GM12878 (cell line): Measurements from ENCODE around the gene ACTG1. TPM values are rescaled to one million over a fixed set of nuclear protein-coding genes. Genes with fewer than 3 reads are reported as not detected.

ENCODE experiments used
- ATAC-seq: fragments of 200-7000 bp; cut with Tn5 transposase; 3 replicates; pipeline ENCODE4 v1.9.1; 2020; ENCODE audit warnings: mild to moderate bottlenecking, moderate library complexity
- BruUV-seq: library from RNA; stranded (reverse); fragments of 400-500 nt; replicated peaks from 2 replicates; lab custom pipeline; 2021; lab: Mats Ljungman, UMichigan
- CTCF ChIA-PET: fragments of 300-600 bp; sonication (Branson Sonifier 250); formaldehyde crosslinking; extraction: SDS; loops from one replicate; lab custom pipeline; 2021; ENCODE audit warnings: inconsistent platforms; lab: Yijun Ruan, JAX
- POLR2A ChIA-PET: fragments of 350-600 bp; formaldehyde crosslinking; extraction: SDS; loops from one replicate; lab custom pipeline; 2021; ENCODE audit warnings: inconsistent platforms; lab: Charles Lee
- RAD21 ChIA-PET: fragments of 300-600 bp; sonication (Branson Sonifier 250); formaldehyde crosslinking; loops from one replicate; lab custom pipeline; 2023; ENCODE audit warnings: antibody characterized with exemption; ENCODE audit not compliant: unreplicated experiment; lab: Charles Lee
- SMC1A ChIA-PET: fragments of 300-600 bp; sonication (Branson Sonifier 250); formaldehyde crosslinking; loops from one replicate; lab custom pipeline; 2023; ENCODE audit not compliant: unreplicated experiment, uncharacterized antibody; lab: Charles Lee
- DNase-seq: peaks from one replicate; pipeline ENCODE4 v3.0.0-alpha.2; 2011; ENCODE audit warnings: low read depth, low spot score
- FAIRE-seq: peaks from 3 replicates; lab custom pipeline; 2011; peaks lifted over from hg19 to GRCh38; lab: Jason Lieb, UNC
- H2AFZ ChIP-seq: 2 replicates; pipeline ENCODE4 v1.6.0; 2011; ENCODE audit warnings: low read depth, low read length, control low read depth; ENCODE audit not compliant: control insufficient read depth
- H3K27ac ChIP-seq: 2 replicates; pipeline ENCODE4 v1.5.1; 2011; ENCODE audit warnings: control low read depth; ENCODE audit not compliant: control insufficient read depth, insufficient read depth
- H3K27me3 ChIP-seq, 2 experiments: replicated peaks in 1 of 2; 2 replicates each; pipeline versions ENCODE4 v1.6.0 to v1.6.1; 2011; ENCODE audit warnings: low read length in 1 of 2; ENCODE audit not compliant: control insufficient read depth in 2 of 2, insufficient read depth in 2 of 2
- H3K36me3 ChIP-seq, 2 experiments: 2 replicates each; pipeline ENCODE4 v1.5.1; 2011; ENCODE audit warnings: low read length in 1 of 2; ENCODE audit not compliant: control insufficient read depth in 2 of 2, insufficient read depth in 2 of 2
- H3K4me1 ChIP-seq: 2 replicates; pipeline ENCODE4 v1.6.1; 2011; ENCODE audit warnings: mild to moderate bottlenecking, low read length, moderate library complexity, mixed read lengths; ENCODE audit not compliant: control insufficient read depth, insufficient read depth
- H3K4me2 ChIP-seq: 2 replicates; pipeline ENCODE4 v1.6.0; 2011; ENCODE audit warnings: control low read depth; ENCODE audit not compliant: control insufficient read depth, insufficient read depth
- H3K4me3 ChIP-seq: fragments of 200-600 bp; sonication (generic); 2 replicates; pipeline ENCODE4 v1.5.1; 2016
- H3K79me2 ChIP-seq: 2 replicates; pipeline ENCODE4 v1.6.0; 2011; ENCODE audit warnings: low read length; ENCODE audit not compliant: control insufficient read depth, insufficient read depth
- H3K9ac ChIP-seq: 2 replicates; pipeline ENCODE4 v1.8.0; 2011; ENCODE audit warnings: low read length, control low read depth, mixed read lengths; ENCODE audit not compliant: control insufficient read depth, insufficient read depth
- H3K9me3 ChIP-seq: replicated peaks from 3 replicates; pipeline ENCODE4 v1.5.1; 2011; ENCODE audit warnings: mild to moderate bottlenecking, low read length; ENCODE audit not compliant: control insufficient read depth, insufficient read depth
- H4K20me1 ChIP-seq: 2 replicates; pipeline ENCODE4 v1.6.0; 2011; ENCODE audit not compliant: control insufficient read depth, insufficient read depth
- CHD4 ChIP-seq: fragments of 200-600 bp; sonication (generic); IDR thresholded peaks from 2 replicates; pipeline ENCODE4 v1.6.1; 2016; ENCODE audit warnings: mild to moderate bottlenecking
- CREB1 ChIP-seq: IDR thresholded peaks from 2 replicates; pipeline ENCODE4 v1.6.1; 2012; ENCODE audit warnings: low read depth, mild to moderate bottlenecking, inconsistent platforms
- EGR1 ChIP-seq, 2 experiments: IDR thresholded peaks; 1 replicate in 1 of 2; 2 replicates in 1 of 2; pipeline ENCODE4 v1.6.1; 2011 to 2012; ENCODE audit warnings: low read depth in 2 of 2, low read length in 2 of 2, borderline replicate concordance in 1 of 2, mild to moderate bottlenecking in 1 of 2, moderate library complexity in 1 of 2
- FOXK2 ChIP-seq: fragments of 450-650 bp; IDR thresholded peaks from 2 replicates; pipeline ENCODE4 v1.6.1; 2017; ENCODE audit warnings: mild to moderate bottlenecking, moderate library complexity
- HDAC2 ChIP-seq: fragments of 200-600 bp; sonication (generic); IDR thresholded peaks from 2 replicates; pipeline ENCODE4 v1.6.1; 2017
- HDAC6 ChIP-seq: fragments of 200-600 bp; sonication (generic); IDR thresholded peaks from one replicate; pipeline ENCODE4 v1.8.0; 2017; ENCODE audit warnings: antibody characterized with exemption; ENCODE audit not compliant: unreplicated experiment
- HDGF ChIP-seq: fragments of 450-650 bp; IDR thresholded peaks from 2 replicates; pipeline ENCODE4 v1.6.1; 2016; ENCODE audit warnings: antibody characterized with exemption
- KLF5 ChIP-seq: fragments of 450-650 bp; IDR thresholded peaks from 2 replicates; pipeline ENCODE4 v1.6.1; 2014; ENCODE audit warnings: mild to moderate bottlenecking; ENCODE audit not compliant: partially characterized antibody
- MEF2B ChIP-seq: fragments of 450-650 bp; IDR thresholded peaks from 2 replicates; pipeline ENCODE4 v1.6.1; 2018; ENCODE audit warnings: mild to moderate bottlenecking, moderate library complexity; ENCODE audit not compliant: partially characterized antibody, poor library complexity, severe bottlenecking
- NFIC ChIP-seq: IDR thresholded peaks from 2 replicates; pipeline ENCODE4 v1.6.1; 2012; ENCODE audit warnings: low read depth, mild to moderate bottlenecking, inconsistent platforms, low read length, moderate library complexity
- PAX8 ChIP-seq: fragments of 450-650 bp; IDR thresholded peaks from 2 replicates; pipeline ENCODE4 v1.6.1; 2017; ENCODE audit warnings: mild to moderate bottlenecking, moderate library complexity
- RAD51 ChIP-seq: fragments of 450-650 bp; IDR thresholded peaks from 2 replicates; pipeline ENCODE4 v1.6.1; 2016; ENCODE audit warnings: moderate library complexity, mild to moderate bottlenecking, inconsistent platforms
- SREBF2 ChIP-seq: IDR thresholded peaks from 2 replicates; pipeline ENCODE4 v1.6.1; 2012; ENCODE audit warnings: mild to moderate bottlenecking, low read length
- SRF ChIP-seq, 2 experiments: IDR thresholded peaks; 2 replicates each; pipeline ENCODE4 v1.6.1; 2011; ENCODE audit warnings: low read depth in 2 of 2, low read length in 2 of 2, mild to moderate bottlenecking in 1 of 2, moderate library complexity in 1 of 2
- STAT3 ChIP-seq: IDR thresholded peaks from 2 replicates; pipeline ENCODE4 v1.6.1; 2011; ENCODE audit warnings: low read depth, low read length, improper control_type of control experiment
- WGBS: methylation state at CpG from one replicate; pipeline ENCODE4 v1.1.6; 2016; ENCODE audit warnings: low lambda C conversion rate; ENCODE audit not compliant: insufficient replicate concordance, insufficient coverage; ENCODE audit errors: missing lambda C conversion rate; 5-methylcytosine and 5-hydroxymethylcytosine counted together
- in situ Hi-C: fragments of 300-500 bp; cut with MboI; formaldehyde crosslinking; loops from 9 replicates; pipeline ENCODE4 v1.14.3; 2018; ENCODE audit warnings: mixed read lengths
- intact Hi-C: fragments of 100-400 bp; cut with micrococcal nuclease; formaldehyde crosslinking; loops from one replicate; pipeline ENCODE4 v1.14.2; 2022; ENCODE audit not compliant: unreplicated experiment
- polyA plus RNA-seq, 11 experiments: library from polyadenylated mRNA; depleted of rRNA in 4 of 11; unstranded in 6 of 11; stranded (reverse) in 5 of 11; fragments of >200 nt; fragmentation: Nextera tagmentation in 4 of 11; fragmentation: Illumina TruSeq in 1 of 11; extraction: Ambion mirVana in 4 of 11; extraction: Trizol in 1 of 11; gene quantifications; 1 replicate in 1 of 11; 2 replicates in 10 of 11; pipeline versions ENCODE4 v1.2.1 to v1.2.3, GENCODE V29; 2011 to 2016; ENCODE audit warnings: inconsistent platforms in 2 of 11, missing spikeins in 2 of 11, low read depth in 1 of 11
- total RNA-seq, 4 experiments: library from RNA; depleted of rRNA in 3 of 4; stranded (reverse); fragments of >200 nt in 3 of 4; fragmentation: Illumina TruSeq in 1 of 4; extraction: Trizol in 1 of 4; gene quantifications; 2 replicates each; pipeline versions ENCODE4 v1.2.1 to v1.2.3, GENCODE V29; 2013 to 2021
- TF ChIP-seq, protein P1 (sequence below): fragments of 450-650 bp; IDR thresholded peaks from 2 replicates; pipeline ENCODE4 v1.6.1; 2016; ENCODE audit warnings: mild to moderate bottlenecking
- TF ChIP-seq, protein P2 (sequence below): fragments of 450-650 bp; formaldehyde crosslinking; IDR thresholded peaks from 2 replicates; pipeline ENCODE4 v1.5.0; 2022; ENCODE audit warnings: mild to moderate bottlenecking, missing genetic modification characterization
- TF ChIP-seq, protein P3 (sequence below): fragments of 450-650 bp; IDR thresholded peaks from 2 replicates; pipeline ENCODE4 v1.6.1; 2017; ENCODE audit warnings: mild to moderate bottlenecking
- TF ChIP-seq, protein P4 (sequence below): fragments of 450-650 bp; IDR thresholded peaks from 2 replicates; pipeline ENCODE4 v1.6.1; 2016; ENCODE audit warnings: mild to moderate bottlenecking

Gene ACTG1
- total and polyA plus RNA-seq, 10 of the 15 experiments (the other 5 are each of a cell fraction or from before 2014, with no cell fraction given) = 810 to 6,105 (median 3,650) TPM

DNA sequence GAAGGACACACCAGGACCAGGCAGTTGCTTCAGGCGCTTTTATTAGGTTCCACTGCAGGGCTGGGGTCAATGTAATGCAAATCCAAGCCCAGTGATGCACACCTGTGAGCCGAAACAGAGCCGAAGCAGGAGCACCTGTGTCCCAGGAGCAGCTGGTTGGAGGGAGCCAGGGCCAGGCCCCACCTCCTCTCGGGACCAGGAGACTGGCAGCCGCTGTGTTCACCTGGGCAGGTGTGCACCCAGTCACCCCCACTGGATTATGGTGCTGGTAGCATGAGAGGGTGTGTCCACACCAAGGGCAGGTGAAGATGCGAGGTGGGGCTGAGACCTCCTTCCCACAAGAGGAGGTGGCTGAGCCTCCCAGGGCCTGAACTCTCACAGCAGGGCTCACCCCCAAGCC lies 44.3 kb upstream of the ACTG1 start:
- ChIA-PET SMC1A (interaction anchor here (0.6 kb wide), 1 partner anchor 580 kb away, joined by 5 read pairs; no protein-coding TSS in a partner anchor), POLR2A (interaction anchor here (1.0 kb wide), 1 partner anchor 41 kb away, joined by 5 read pairs; no protein-coding TSS in a partner anchor), CTCF (no interaction called here), RAD21 (no interaction called here)
- TF ChIP-seq HDGF (no peak), STAT3 (no peak), RAD51 (no peak), KLF5 (no peak), SREBF2 (no peak), PAX8 (no peak), HDAC2 (no peak), HDAC6 (no peak), EGR1 (IDR thresholded peaks at IDR 0.05; ENCODE audit: borderline replicate concordance in 1 of 2, low read depth in 2 of 2, low read length in 2 of 2) (no peak), FOXK2 (no peak), CREB1 (no peak), CHD4 (no peak), MEF2B (no peak), NFIC (no peak), SRF (IDR thresholded peaks at IDR 0.05; ENCODE audit: low read depth in 2 of 2, low read length in 2 of 2) (no peak)
- TF ChIP-seq, protein P1, sequence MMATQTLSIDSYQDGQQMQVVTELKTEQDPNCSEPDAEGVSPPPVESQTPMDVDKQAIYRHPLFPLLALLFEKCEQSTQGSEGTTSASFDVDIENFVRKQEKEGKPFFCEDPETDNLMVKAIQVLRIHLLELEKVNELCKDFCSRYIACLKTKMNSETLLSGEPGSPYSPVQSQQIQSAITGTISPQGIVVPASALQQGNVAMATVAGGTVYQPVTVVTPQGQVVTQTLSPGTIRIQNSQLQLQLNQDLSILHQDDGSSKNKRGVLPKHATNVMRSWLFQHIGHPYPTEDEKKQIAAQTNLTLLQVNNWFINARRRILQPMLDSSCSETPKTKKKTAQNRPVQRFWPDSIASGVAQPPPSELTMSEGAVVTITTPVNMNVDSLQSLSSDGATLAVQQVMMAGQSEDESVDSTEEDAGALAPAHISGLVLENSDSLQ = no peak
- TF ChIP-seq, protein P2, sequence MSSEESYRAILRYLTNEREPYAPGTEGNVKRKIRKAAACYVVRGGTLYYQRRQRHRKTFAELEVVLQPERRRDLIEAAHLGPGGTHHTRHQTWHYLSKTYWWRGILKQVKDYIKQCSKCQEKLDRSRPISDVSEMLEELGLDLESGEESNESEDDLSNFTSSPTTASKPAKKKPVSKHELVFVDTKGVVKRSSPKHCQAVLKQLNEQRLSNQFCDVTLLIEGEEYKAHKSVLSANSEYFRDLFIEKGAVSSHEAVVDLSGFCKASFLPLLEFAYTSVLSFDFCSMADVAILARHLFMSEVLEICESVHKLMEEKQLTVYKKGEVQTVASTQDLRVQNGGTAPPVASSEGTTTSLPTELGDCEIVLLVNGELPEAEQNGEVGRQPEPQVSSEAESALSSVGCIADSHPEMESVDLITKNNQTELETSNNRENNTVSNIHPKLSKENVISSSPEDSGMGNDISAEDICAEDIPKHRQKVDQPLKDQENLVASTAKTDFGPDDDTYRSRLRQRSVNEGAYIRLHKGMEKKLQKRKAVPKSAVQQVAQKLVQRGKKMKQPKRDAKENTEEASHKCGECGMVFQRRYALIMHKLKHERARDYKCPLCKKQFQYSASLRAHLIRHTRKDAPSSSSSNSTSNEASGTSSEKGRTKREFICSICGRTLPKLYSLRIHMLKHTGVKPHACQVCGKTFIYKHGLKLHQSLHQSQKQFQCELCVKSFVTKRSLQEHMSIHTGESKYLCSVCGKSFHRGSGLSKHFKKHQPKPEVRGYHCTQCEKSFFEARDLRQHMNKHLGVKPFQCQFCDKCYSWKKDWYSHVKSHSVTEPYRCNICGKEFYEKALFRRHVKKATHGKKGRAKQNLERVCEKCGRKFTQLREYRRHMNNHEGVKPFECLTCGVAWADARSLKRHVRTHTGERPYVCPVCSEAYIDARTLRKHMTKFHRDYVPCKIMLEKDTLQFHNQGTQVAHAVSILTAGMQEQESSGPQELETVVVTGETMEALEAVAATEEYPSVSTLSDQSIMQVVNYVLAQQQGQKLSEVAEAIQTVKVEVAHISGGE (CRISPR knock-in tag) = no peak
- TF ChIP-seq, protein P3, sequence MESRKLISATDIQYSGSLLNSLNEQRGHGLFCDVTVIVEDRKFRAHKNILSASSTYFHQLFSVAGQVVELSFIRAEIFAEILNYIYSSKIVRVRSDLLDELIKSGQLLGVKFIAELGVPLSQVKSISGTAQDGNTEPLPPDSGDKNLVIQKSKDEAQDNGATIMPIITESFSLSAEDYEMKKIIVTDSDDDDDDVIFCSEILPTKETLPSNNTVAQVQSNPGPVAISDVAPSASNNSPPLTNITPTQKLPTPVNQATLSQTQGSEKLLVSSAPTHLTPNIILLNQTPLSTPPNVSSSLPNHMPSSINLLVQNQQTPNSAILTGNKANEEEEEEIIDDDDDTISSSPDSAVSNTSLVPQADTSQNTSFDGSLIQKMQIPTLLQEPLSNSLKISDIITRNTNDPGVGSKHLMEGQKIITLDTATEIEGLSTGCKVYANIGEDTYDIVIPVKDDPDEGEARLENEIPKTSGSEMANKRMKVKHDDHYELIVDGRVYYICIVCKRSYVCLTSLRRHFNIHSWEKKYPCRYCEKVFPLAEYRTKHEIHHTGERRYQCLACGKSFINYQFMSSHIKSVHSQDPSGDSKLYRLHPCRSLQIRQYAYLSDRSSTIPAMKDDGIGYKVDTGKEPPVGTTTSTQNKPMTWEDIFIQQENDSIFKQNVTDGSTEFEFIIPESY = no peak
- TF ChIP-seq, protein P4, sequence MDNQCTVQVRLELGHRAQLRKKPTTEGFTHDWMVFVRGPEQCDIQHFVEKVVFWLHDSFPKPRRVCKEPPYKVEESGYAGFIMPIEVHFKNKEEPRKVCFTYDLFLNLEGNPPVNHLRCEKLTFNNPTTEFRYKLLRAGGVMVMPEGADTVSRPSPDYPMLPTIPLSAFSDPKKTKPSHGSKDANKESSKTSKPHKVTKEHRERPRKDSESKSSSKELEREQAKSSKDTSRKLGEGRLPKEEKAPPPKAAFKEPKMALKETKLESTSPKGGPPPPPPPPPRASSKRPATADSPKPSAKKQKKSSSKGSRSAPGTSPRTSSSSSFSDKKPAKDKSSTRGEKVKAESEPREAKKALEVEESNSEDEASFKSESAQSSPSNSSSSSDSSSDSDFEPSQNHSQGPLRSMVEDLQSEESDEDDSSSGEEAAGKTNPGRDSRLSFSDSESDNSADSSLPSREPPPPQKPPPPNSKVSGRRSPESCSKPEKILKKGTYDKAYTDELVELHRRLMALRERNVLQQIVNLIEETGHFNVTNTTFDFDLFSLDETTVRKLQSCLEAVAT = no peak
- ATAC-seq (no peak), DNase-seq (no peak), FAIRE-seq (no peak)
- in situ Hi-C loops = no loop called here
- Histone ChIP-seq H3K27ac (no peak overlapping the region), H3K4me2 (no peak overlapping the region), H2AFZ (no peak overlapping the region), H4K20me1 (no peaks in the 10 kb centered on the region), H3K9me3 (no peaks in the 10 kb centered on the region), H3K4me3 (no peak overlapping the region), H3K4me1 (peaks cover 26% of the 10 kb centered on the region), H3K79me2 (peaks cover 3% of the 10 kb centered on the region), H3K9ac (no peak overlapping the region), H3K36me3 (peaks cover 7 to 18% of the 10 kb centered on the region in 2 experiments; a peak in 3 of 4 replicates), H3K27me3 (no peaks in the 10 kb centered on the region)
- intact Hi-C loops = no loop called here
- 58% methylated on average over 6 of the region's 6 CpGs for WGBS
- BruUV-seq = no TSS peak
